RWPE1 (cell line): ENCODE results near the gene FLRT1.

Experiments used
- CTCF ChIA-PET: fragments of 350-600 bp; sonication (Branson Sonifier 250); formaldehyde crosslinking; extraction: SDS; loops from one replicate; lab custom pipeline; 2021; lab: Yijun Ruan, JAX
- POLR2A ChIA-PET: fragments of 400-600 bp; formaldehyde crosslinking; extraction: SDS; loops from one replicate; lab custom pipeline; 2020; ENCODE audit warnings: antibody characterized with exemption; ENCODE audit not compliant: low non-redundant PET; lab: Yijun Ruan, JAX
- DNase-seq: peaks from one replicate; pipeline ENCODE4 v3.0.0; 2012; ENCODE audit warnings: low spot score
- H3K27ac ChIP-seq: fragments of 450-650 bp; 2 replicates; pipeline ENCODE4 v1.5.1; 2017
- CTCF ChIP-seq: fragments of 450-650 bp; conservative IDR thresholded peaks from 2 replicates; pipeline ENCODE4 v1.5.1; 2017; ENCODE audit warnings: low read depth, mild to moderate bottlenecking

FLRT1 gene

DNA sequence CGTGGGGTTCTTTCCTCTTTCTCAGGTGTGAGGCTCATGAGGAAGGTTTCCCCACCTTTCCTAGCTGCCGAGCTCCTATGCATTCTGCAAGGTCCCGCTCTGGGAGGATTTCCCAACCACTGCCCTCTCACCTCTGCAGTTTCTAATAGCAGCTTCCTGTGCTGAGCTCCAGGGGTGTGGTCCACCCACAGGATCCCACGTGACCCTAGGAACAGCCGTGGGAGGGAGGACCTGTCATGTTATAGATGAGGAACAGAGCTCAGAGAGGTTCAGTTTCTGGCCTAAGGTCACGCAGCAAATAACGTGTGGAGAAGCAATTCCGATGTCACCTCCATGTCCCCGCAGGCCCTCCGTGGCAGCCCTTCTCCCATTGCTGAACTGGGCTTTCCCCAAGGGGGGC, 38.5 kb downstream of the FLRT1 start:
- POLR2A ChIA-PET: no interaction called here
- H3K27ac ChIP-seq: peak overlapping the region; percentile 16
- CTCF ChIA-PET: interaction anchor here (1.5 kb wide), 1 partner anchor 14 kb away, joined by 4 read pairs; no protein-coding TSS in a partner anchor
- TF ChIP-seq CTCF: no peak
- DNase-seq: peak; percentile 56

DNA sequence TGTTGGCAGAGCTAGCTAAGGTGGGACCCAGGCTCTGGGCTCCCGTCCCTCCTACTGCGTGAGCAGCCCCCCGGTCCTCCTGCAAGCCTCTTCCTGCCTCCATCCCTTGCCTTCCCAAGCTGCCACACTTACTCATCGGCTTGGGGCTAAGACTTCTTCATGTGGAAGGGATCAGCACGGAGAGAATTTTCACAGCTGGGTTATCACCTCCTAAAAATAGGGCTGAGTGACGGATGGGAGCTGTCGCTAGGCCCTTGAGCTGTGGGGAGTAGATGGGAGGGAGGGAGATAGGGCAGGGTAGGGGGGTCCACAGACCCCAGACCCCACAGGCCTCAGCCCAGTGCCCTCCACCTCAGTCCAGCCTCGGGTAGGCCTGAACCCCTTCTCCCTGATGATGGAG, 41.0 kb downstream of the FLRT1 start:
- no peak overlapping the region for H3K27ac ChIP-seq
- ChIA-PET CTCF (no interaction called here), POLR2A (no interaction called here)
- TF ChIP-seq CTCF: no peak
- no peak for DNase-seq

DNA sequence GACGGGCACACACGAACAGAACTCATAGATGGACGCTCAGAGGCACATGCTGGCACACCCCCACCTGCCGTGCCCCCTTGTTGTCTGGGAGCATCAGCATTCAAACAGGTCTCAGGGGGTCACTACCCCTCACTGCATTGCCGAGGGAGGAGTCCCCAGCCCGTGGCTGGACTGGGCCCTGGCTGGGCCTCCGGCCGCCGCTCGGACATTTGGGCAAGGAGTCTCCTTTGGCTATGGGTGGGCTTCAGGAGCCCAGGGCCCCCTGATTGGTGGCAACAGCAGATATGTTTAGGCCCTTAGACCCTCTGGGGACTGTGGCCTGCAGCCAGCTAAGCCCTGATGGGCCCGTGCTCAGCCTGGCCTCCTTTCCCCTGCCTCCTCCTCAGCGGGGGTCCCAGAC, 41.9 kb downstream of the FLRT1 start:
- CTCF ChIA-PET: interaction anchor here (0.6 kb wide), 1 partner anchor 73 kb away, joined by 3 read pairs; no protein-coding TSS in a partner anchor

GRCh38 chr11:64078284-64078683, 42.6 kb downstream of the FLRT1 start:
- TF ChIP-seq CTCF: no peak
- POLR2A ChIA-PET: no interaction called here
- no peak for DNase-seq
- no peak overlapping the region for H3K27ac ChIP-seq
- CTCF ChIA-PET: no interaction called here

More for the DNA sequence above, 41.9 kb downstream of the FLRT1 start:
- DNase-seq: no peak
- no peak overlapping the region for H3K27ac ChIP-seq
- POLR2A ChIA-PET: no interaction called here
- TF ChIP-seq CTCF: no peak

GRCh38 chr11:64078905-64079304, 43.2 kb downstream of the FLRT1 start:
- POLR2A ChIA-PET: no interaction called here
- no peak for DNase-seq
- no peak overlapping the region for H3K27ac ChIP-seq
- no peak for TF ChIP-seq CTCF
- CTCF ChIA-PET: no interaction called here

GRCh38 chr11:64080390-64080789, 44.7 kb downstream of the FLRT1 start:
- TF ChIP-seq CTCF: no peak
- CTCF ChIA-PET: no interaction called here
- 0 out of 2 replicates have a peak overlapping the region, but pooled peaks have one; percentile 8 for H3K27ac ChIP-seq
- POLR2A ChIA-PET: no interaction called here
- no peak for DNase-seq
